Measurements from ENCODE around the gene HSFX4. TPM values are rescaled to one million over a fixed set of nuclear protein-coding genes. Genes with fewer than 3 reads are reported as not detected.
"Not testable (repeated sequence)": the region's sequence is repeated elsewhere in the genome, so short reads cannot be mapped to it uniquely, and the experiment has no call there.

The HSFX4 gene
- total and polyA plus RNA-seq, 7 donors = 0.08 TPM; not detected in 6

DNA sequence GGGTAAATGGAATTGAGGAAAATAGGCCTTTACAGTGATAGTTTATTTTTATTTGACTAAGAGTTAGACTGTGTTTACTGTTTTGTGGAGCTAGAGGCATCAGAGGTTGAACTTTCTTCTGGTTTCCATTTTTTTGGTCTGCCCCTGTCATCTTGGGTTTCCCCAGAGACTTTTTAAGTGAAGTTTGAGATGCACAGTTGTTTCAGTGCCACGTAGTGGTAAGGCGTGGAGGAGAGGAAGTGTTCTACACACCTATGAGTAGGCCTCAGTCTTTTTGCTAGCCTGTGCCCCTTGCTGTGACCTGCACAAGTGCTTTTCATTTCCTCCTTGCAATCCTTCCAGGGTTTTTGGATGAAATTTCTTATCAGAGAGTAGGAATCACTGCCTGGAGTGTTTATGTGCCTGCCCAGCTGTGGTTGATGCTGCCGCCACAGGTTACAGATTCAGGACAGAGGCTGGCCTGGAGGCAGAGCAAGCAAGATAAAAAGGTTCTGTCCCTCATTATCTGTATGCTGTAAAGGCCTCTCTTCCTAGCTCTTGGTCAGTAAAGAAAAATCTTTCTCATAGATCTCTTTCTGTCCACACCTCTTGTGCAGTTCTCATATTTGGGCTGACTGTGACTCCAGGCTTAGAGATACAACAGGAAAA is 12.5 kb upstream of the HSFX4 start:
- Histone ChIP-seq H3K9me3 (no peaks in the 10 kb centered on the region), H3K27ac (no peak overlapping the region), H3K36me3 (ENCODE audit: insufficient read depth in 1 of 2, low read depth in 1 of 2) (no peaks in the 10 kb centered on the region), H3K27me3 (ENCODE audit: insufficient read depth in 3 of 3, low read length in 2 of 3) (no peaks in the 10 kb centered on the region), H3K4me3 (no peak overlapping the region), H3K4me1 (no peaks in the 10 kb centered on the region)
- ATAC-seq = no peak
- no peak for DNase-seq
- WGBS, 3 donors = 77 to 85% (median 81%) methylated on average over 3 of the region's 3 CpGs
- TF ChIP-seq, protein P1, sequence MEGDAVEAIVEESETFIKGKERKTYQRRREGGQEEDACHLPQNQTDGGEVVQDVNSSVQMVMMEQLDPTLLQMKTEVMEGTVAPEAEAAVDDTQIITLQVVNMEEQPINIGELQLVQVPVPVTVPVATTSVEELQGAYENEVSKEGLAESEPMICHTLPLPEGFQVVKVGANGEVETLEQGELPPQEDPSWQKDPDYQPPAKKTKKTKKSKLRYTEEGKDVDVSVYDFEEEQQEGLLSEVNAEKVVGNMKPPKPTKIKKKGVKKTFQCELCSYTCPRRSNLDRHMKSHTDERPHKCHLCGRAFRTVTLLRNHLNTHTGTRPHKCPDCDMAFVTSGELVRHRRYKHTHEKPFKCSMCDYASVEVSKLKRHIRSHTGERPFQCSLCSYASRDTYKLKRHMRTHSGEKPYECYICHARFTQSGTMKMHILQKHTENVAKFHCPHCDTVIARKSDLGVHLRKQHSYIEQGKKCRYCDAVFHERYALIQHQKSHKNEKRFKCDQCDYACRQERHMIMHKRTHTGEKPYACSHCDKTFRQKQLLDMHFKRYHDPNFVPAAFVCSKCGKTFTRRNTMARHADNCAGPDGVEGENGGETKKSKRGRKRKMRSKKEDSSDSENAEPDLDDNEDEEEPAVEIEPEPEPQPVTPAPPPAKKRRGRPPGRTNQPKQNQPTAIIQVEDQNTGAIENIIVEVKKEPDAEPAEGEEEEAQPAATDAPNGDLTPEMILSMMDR (IDR thresholded peaks at IDR 0.05) = no peak
- intact Hi-C loops (cut with DNase I) = no loop called here

DNA sequence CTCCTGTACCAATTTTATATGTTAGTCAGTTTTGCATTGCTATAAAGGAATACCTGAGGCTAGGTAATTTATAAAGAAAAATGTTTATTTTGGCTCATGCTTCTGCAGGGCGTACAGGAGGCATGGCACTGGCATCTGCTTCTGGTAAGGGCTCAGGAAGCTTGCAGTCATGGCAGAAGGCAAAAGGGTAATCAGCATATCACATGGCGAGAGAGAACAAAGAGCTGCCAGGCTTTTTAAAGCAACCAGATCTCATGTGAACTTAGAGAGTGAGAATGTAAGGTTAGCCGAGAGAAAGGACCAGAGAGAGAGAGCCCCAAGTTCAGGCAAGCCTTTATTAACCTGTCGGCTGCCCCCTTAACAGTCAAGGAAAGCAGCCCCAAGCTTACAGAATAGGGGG is 5.5 kb upstream of the HSFX4 start:
- H3K4me1 ChIP-seq; intact Hi-C loops (cut with DNase I); H3K27me3 ChIP-seq (ENCODE audit: insufficient read depth in 3 of 3, low read length in 2 of 3); H3K27ac ChIP-seq; H3K9me3 ChIP-seq; H3K4me3 ChIP-seq; H3K36me3 ChIP-seq (ENCODE audit: insufficient read depth in 1 of 2, low read depth in 1 of 2); DNase-seq: not testable (repeated sequence)
- ATAC-seq = peak in 2 of 4 donors; percentile 37 to 51
- no CpG with 5 or more reads among the region's 4 CpGs for WGBS, 3 donors

GRCh38 chrX:149924434-149924833 is 4.9 kb upstream of the HSFX4 start:
- DNase-seq; intact Hi-C loops (cut with DNase I); H3K9me3 ChIP-seq; H3K36me3 ChIP-seq (ENCODE audit: insufficient read depth in 1 of 2, low read depth in 1 of 2); ATAC-seq; H3K27me3 ChIP-seq (ENCODE audit: insufficient read depth in 3 of 3, low read length in 2 of 3); H3K4me3 ChIP-seq; H3K4me1 ChIP-seq; H3K27ac ChIP-seq: not testable (repeated sequence)
- WGBS, 3 donors = no CpG with 5 or more reads among the region's 5 CpGs

DNA sequence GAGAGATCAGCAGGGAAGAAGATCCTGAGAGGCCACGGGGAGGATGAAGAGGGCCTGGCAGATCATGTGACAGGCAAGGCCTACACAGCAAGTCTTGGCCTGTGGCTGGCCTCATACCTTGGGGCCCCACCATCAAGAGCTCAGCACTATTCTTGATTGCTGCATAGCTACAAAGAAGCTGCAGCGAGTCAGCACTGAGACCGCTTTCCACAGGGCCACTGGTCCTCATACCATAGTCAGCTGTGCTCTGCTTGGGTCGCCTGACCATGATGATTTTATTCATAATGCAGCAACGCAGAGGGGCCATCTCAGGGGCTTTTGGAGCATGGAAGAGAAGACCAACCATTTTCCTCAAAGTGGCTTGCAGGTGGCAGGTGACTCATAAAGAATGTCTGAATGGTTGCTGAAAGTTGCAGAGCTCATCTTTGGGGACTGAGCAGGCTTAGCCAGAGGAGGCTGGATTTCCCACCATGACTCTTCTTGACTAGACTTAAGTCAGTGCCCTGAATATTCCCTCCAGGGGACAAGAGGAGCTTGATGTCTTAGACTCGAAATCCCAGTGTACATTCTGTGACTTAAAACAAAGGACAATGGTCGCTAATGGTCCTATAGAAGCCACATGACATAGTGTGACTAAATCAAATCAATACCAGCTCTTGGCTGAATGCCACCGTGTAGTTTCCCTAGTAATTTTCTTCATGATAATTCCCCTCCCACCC is 2.0 kb upstream of the HSFX4 start:
- DNase-seq; H3K36me3 ChIP-seq (ENCODE audit: insufficient read depth in 1 of 2, low read depth in 1 of 2); intact Hi-C loops (cut with DNase I); H3K27me3 ChIP-seq (ENCODE audit: insufficient read depth in 3 of 3, low read length in 2 of 3); H3K4me1 ChIP-seq; H3K9me3 ChIP-seq; ATAC-seq; H3K4me3 ChIP-seq; H3K27ac ChIP-seq: not testable (repeated sequence)
- WGBS, 3 donors = 70 to 100% (median 79%) methylated on average over 1 of the region's 8 CpGs

- ATAC-seq; H3K36me3 ChIP-seq (ENCODE audit: insufficient read depth in 1 of 2, low read depth in 1 of 2); H3K27ac ChIP-seq; H3K4me3 ChIP-seq; H3K9me3 ChIP-seq; intact Hi-C loops (cut with DNase I); H3K27me3 ChIP-seq (ENCODE audit: insufficient read depth in 3 of 3, low read length in 2 of 3); H3K4me1 ChIP-seq; DNase-seq: not testable (repeated sequence)
- WGBS, 3 donors = no CpG with 5 or more reads among the region's 1 CpG
Measured at GRCh38 chrX:149927964-149928258, 1.5 kb upstream of the HSFX4 start.

DNA sequence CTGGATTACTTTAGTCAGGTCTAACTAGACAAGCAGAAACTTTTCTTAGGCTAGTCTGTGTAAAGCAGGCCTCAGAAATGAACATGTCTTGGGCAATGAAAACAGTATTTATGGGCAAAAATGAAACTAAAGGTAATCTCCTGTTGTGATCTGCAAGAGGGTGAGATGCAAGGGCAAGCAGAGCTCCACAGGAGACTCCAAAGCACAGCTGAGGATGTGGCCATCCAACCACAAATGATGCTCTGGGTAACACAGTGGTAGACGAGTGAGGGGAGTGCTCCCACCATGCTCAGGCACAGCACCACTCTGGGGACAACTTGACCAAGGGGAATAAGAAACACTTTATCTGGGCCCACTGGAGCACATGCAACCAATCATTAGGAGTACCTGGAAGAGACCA is 738 bp upstream of the HSFX4 start:
- H3K9me3 ChIP-seq; H3K36me3 ChIP-seq (ENCODE audit: insufficient read depth in 1 of 2, low read depth in 1 of 2); H3K4me1 ChIP-seq; H3K27ac ChIP-seq; ATAC-seq; H3K4me3 ChIP-seq; intact Hi-C loops (cut with DNase I); DNase-seq; H3K27me3 ChIP-seq (ENCODE audit: insufficient read depth in 3 of 3, low read length in 2 of 3): not testable (repeated sequence)
- 80 to 93% methylated on average over 1 of the region's 1 CpG; no CpG with 5 or more reads in 1 of the 3 donors for WGBS, 3 donors

DNA sequence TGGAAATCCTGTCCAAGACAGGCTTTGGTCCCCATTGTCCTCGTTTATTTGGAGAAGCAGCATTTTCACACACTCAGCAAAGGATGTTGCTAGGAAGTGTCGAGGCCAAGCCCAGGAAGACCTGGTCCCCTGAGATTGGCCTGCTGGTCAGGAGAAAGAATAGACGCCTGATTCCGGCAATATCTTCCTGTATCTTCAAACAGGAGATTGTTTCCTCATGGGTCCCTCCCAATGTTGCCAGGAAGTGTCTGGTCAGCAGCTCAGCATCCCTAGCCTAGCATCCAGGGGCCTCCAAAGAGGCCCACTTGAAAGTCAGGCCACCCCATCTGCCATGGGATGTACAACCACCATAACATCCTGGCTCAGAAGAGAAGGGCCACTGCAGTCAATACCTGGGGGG is 2.0 kb downstream of the HSFX4 start:
- WGBS, 3 donors = 14 to 53% (median 22%) methylated on average over 1 to 2 of the region's 4 CpGs
- H3K27ac ChIP-seq; H3K9me3 ChIP-seq; H3K4me1 ChIP-seq; H3K27me3 ChIP-seq (ENCODE audit: insufficient read depth in 3 of 3, low read length in 2 of 3); intact Hi-C loops (cut with DNase I); DNase-seq; ATAC-seq; H3K4me3 ChIP-seq; H3K36me3 ChIP-seq (ENCODE audit: insufficient read depth in 1 of 2, low read depth in 1 of 2): not testable (repeated sequence)

DNA sequence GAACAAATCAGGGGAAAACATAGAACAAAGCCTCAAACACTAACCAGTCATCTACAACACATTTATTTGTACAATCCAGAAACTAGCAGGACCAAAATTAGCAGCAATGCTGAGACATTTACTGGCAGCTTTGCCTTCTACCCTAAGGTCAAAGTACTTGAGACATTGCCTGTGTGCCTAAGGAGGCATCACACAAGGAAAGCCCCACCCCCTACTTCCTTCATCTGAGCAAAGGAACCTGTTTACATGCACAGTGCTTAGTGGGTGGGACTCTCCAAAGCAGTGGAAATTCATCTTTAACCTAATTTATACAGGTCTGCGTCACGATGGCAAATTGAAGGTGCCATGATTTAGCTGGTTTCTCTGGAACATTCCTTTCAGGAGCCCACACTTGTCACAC is 2.8 kb downstream of the HSFX4 start:
- H3K9me3 ChIP-seq; intact Hi-C loops (cut with DNase I); ATAC-seq; H3K27me3 ChIP-seq (ENCODE audit: insufficient read depth in 3 of 3, low read length in 2 of 3); DNase-seq; H3K36me3 ChIP-seq (ENCODE audit: insufficient read depth in 1 of 2, low read depth in 1 of 2); H3K4me3 ChIP-seq; H3K27ac ChIP-seq; H3K4me1 ChIP-seq: not testable (repeated sequence)
- WGBS, 3 donors = 82 to 100% (median 84%) methylated on average over 2 of the region's 2 CpGs

GRCh38 chrX:149932970-149933369 is 3.6 kb downstream of the HSFX4 start:
- H3K27me3 ChIP-seq (ENCODE audit: insufficient read depth in 3 of 3, low read length in 2 of 3); H3K27ac ChIP-seq; H3K4me1 ChIP-seq; ATAC-seq; H3K36me3 ChIP-seq (ENCODE audit: insufficient read depth in 1 of 2, low read depth in 1 of 2); DNase-seq; intact Hi-C loops (cut with DNase I); H3K4me3 ChIP-seq; H3K9me3 ChIP-seq: not testable (repeated sequence)
- 92 to 100% methylated on average over 1 of the region's 5 CpGs; no CpG with 5 or more reads in 1 of the 3 donors for WGBS, 3 donors

DNA sequence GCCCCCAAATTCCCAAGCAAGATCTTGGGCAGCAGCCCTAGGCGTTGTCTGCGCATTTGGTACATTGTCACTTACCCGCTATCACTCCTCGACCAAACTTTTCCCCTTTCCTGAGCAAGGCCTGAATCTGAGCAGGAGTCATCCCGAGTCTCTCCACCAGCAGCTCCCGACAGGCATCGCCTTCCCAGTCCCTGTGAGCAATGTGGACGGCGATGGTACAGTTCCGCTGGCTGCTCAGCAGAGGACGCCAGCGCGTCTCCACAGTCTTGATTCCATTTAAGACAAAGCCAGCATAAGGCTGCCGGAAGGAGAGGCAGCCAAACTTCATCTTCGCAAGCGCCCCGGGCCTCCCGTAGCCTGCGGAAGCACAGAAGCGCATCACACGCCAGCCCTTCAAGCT is 4.2 kb downstream of the HSFX4 start:
- intact Hi-C loops (cut with DNase I); H3K4me3 ChIP-seq; H3K27me3 ChIP-seq (ENCODE audit: insufficient read depth in 3 of 3, low read length in 2 of 3); H3K27ac ChIP-seq; H3K9me3 ChIP-seq; H3K36me3 ChIP-seq (ENCODE audit: insufficient read depth in 1 of 2, low read depth in 1 of 2); DNase-seq; H3K4me1 ChIP-seq; ATAC-seq: not testable (repeated sequence)
- WGBS, 3 donors = 77 to 83% (median 82%) methylated on average over 6 to 17 of the region's 21 CpGs

GRCh38 chrX:149937328-149937727 is 8.0 kb downstream of the HSFX4 start:
- WGBS, 3 donors = 29 to 51% (median 34%) methylated on average over 4 to 5 of the region's 5 CpGs
- H3K36me3 ChIP-seq (ENCODE audit: insufficient read depth in 1 of 2, low read depth in 1 of 2); H3K4me1 ChIP-seq; H3K27ac ChIP-seq; DNase-seq; ATAC-seq; H3K9me3 ChIP-seq; intact Hi-C loops (cut with DNase I); H3K27me3 ChIP-seq (ENCODE audit: insufficient read depth in 3 of 3, low read length in 2 of 3): not testable (repeated sequence)
- H3K4me3 ChIP-seq = peak overlapping the region; percentile 81
